ENCODE measurements around the gene CNOT1. TPM values are rescaled to one million over a fixed set of nuclear protein-coding genes. Genes with fewer than 3 reads are reported as not detected.

CNOT1 gene
- total and polyA plus RNA-seq, 10 of the 15 experiments (the other 5 are each of a cell fraction or from before 2014, with no cell fraction given) = 101 to 246 (median 175) TPM

GRCh38 chr16:58488531-58488930 lies 141.1 kb downstream of the CNOT1 start:
- H3K79me2 ChIP-seq (ENCODE audit: control insufficient read depth, insufficient read depth, low read length) = no peaks in the 10 kb centered on the region
- H3K9ac ChIP-seq (ENCODE audit: control insufficient read depth, insufficient read depth, low read length) = no peak overlapping the region
- ChIA-PET POLR2A (no interaction called here), SMC1A (ENCODE audit: uncharacterized antibody, unreplicated experiment) (interaction anchor here (0.7 to 6.1 kb wide), 6 partner anchors 143 to 1979 kb away, joined by 3 to 84 read pairs (median 4); no protein-coding TSS in a partner anchor), CTCF (interaction anchor here (0.6 to 12.5 kb wide), 12 partner anchors 10 to 466 kb away, joined by 3 to 209 read pairs (median 4); no protein-coding TSS in a partner anchor), RAD21 (ENCODE audit: unreplicated experiment) (interaction anchor here (0.6 to 4.5 kb wide), 9 partner anchors 11 to 268 kb away, joined by 3 to 91 read pairs (median 4); partner anchors contain the start of gene NDRG4)
- H2AFZ ChIP-seq (ENCODE audit: control insufficient read depth, low read depth, low read length) = no peak overlapping the region
- no peaks in the 10 kb centered on the region; a peak in 1 of 4 replicates for H3K27me3 ChIP-seq (replicated peaks in 1 of 2; ENCODE audit: control insufficient read depth in 2 of 2, insufficient read depth in 2 of 2, low read length in 1 of 2)
- in situ Hi-C loops (cut with MboI) (no loop called here), intact Hi-C loops (cut with micrococcal nuclease; ENCODE audit: unreplicated experiment) (loop anchor here (5.0 kb wide), 2 partner anchors 466 to 591 kb away; no protein-coding TSS in a partner anchor)
- FAIRE-seq (no peak), ATAC-seq (no peak), DNase-seq (ENCODE audit: low read depth, low spot score) (no peak)
- no peaks in the 10 kb centered on the region for H3K36me3 ChIP-seq (ENCODE audit: control insufficient read depth in 2 of 2, insufficient read depth in 2 of 2, low read length in 1 of 2)
- no peak overlapping the region for H3K4me2 ChIP-seq (ENCODE audit: control insufficient read depth, insufficient read depth)
- H3K4me1 ChIP-seq (ENCODE audit: control insufficient read depth, insufficient read depth, low read length) = no peaks in the 10 kb centered on the region
- no peaks in the 10 kb centered on the region for H4K20me1 ChIP-seq (ENCODE audit: control insufficient read depth, insufficient read depth)
- no TSS peak for BruUV-seq (replicated peaks)
- H3K9me3 ChIP-seq (replicated peaks; ENCODE audit: control insufficient read depth, insufficient read depth, low read length) = no peaks in the 10 kb centered on the region
- no peak overlapping the region for H3K4me3 ChIP-seq
- 3% methylated on average over 3 of the region's 3 CpGs for WGBS (ENCODE audit: insufficient coverage, insufficient replicate concordance, low lambda C conversion rate, missing lambda C conversion rate)
- no peak overlapping the region for H3K27ac ChIP-seq (ENCODE audit: control insufficient read depth, insufficient read depth)
- no peak for TF ChIP-seq JUNB (IDR thresholded peaks at IDR 0.05)
- no peak for TF ChIP-seq HSF1 (IDR thresholded peaks at IDR 0.05; ENCODE audit: low read depth, low read length)
- TF ChIP-seq POLR2AphosphoS5 (IDR thresholded peaks at IDR 0.05; ENCODE audit: low read length) = no peak
- no peak for TF ChIP-seq BACH1 (IDR thresholded peaks at IDR 0.05; ENCODE audit: borderline replicate concordance)
- no peak for TF ChIP-seq E2F8 (IDR thresholded peaks at IDR 0.05; ENCODE audit: low read depth, partially characterized antibody)
- TF ChIP-seq SMAD1 (IDR thresholded peaks at IDR 0.05; ENCODE audit: low read depth, partially characterized antibody) = no peak
- TF ChIP-seq RAD51 (IDR thresholded peaks at IDR 0.05) = no peak
- TF ChIP-seq ZNF384 (IDR thresholded peaks at IDR 0.05; ENCODE audit: borderline replicate concordance, low read depth, low read length) = no peak
- TF ChIP-seq EED (IDR thresholded peaks at IDR 0.05; ENCODE audit: low read depth) = no peak
- TF ChIP-seq TAF1 (IDR thresholded peaks at IDR 0.05; ENCODE audit: borderline replicate concordance, low read depth, low read length) = no peak
- TF ChIP-seq ZBTB33 (IDR thresholded peaks at IDR 0.05) = no peak
- no peak for TF ChIP-seq TCF12 (IDR thresholded peaks at IDR 0.05; ENCODE audit: low read depth, low read length)
- no peak for TF ChIP-seq POLR2A (IDR thresholded peaks at IDR 0.05; ENCODE audit: low read depth, low read length)
- TF ChIP-seq PKNOX1 (IDR thresholded peaks at IDR 0.05) = no peak
- no peak for TF ChIP-seq SKIL (IDR thresholded peaks at IDR 0.05; ENCODE audit: low read depth, poor library complexity, severe bottlenecking)
